DND-41 (cell line): ENCODE data around the gene DCLRE1C.
"Not testable (repeated sequence)": the region's sequence is repeated elsewhere in the genome, so short reads cannot be mapped to it uniquely, and the experiment has no call there.

Experiments used
- CTCF ChIP-seq: IDR thresholded peaks from 2 replicates; pipeline ENCODE4 v1.5.1; 2012; ENCODE audit warnings: borderline replicate concordance, low read length, moderate library complexity, mild to moderate bottlenecking; ENCODE audit not compliant: poor library complexity, severe bottlenecking; ENCODE audit errors: extremely low read depth
- EZH2 ChIP-seq: IDR thresholded peaks from 3 replicates; pipeline ENCODE4 v1.6.1; 2012; ENCODE audit warnings: borderline replicate concordance, low read depth, mild to moderate bottlenecking, moderate library complexity, low read length, inconsistent platforms; ENCODE audit not compliant: severe bottlenecking

DNA sequence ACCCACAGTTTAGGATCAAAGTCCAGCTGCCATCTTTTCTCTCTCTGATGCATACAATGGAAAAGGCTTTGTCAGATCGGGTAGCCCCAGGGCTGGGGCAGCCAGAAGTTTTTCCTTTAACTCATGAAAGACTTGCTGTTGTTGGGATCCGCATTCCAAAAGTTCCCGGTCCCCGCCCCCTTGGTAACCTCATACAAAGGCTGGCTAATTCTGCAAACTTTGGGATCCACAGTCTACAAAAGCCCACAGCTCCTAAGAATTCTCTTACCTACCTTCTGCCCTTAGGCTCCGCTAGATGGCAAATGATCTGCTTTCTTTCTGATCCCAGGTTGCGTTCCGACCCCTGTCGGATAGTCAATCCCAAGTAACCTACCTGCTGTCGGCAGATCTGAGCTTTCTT is 38.4 kb upstream of the DCLRE1C start:
- not testable (repeated sequence) for TF ChIP-seq CTCF, EZH2
